NCI-H1436 treated with DMSO at 0.1 percent for 48 hours (cell line): Measurements from ENCODE around the gene RGMA.
"Not testable (repeated sequence)": the region's sequence is repeated elsewhere in the genome, so short reads cannot be mapped to it uniquely, and the experiment has no call there.

ENCODE experiments used
- DNase-seq: peaks from one replicate; lab custom pipeline; 2025; lab: John Stamatoyannopoulos, UW

The RGMA gene

GRCh38 chr15:93034512-93034911 is 54.5 kb downstream of the RGMA start:
- DNase-seq, result no peak

- no peak for DNase-seq
Measured at GRCh38 chr15:93033434-93034045, 55.5 kb downstream of the RGMA start.

- DNase-seq, result not testable (repeated sequence)
Measured at GRCh38 chr15:93032515-93033206, 56.4 kb downstream of the RGMA start.

GRCh38 chr15:93031557-93032384 is 57.2 kb downstream of the RGMA start:
- not testable (repeated sequence) for DNase-seq

GRCh38 chr15:93031103-93031464 is 57.9 kb downstream of the RGMA start:
- DNase-seq, result no peak

GRCh38 chr15:93030430-93031102 is 58.4 kb downstream of the RGMA start:
- no peak for DNase-seq

GRCh38 chr15:93029836-93030429 is 59.1 kb downstream of the RGMA start:
- DNase-seq, result no peak

GRCh38 chr15:93029214-93029835 is 59.7 kb downstream of the RGMA start:
- DNase-seq, result no peak

- no peak for DNase-seq
Measured at GRCh38 chr15:93028632-93029213, 60.3 kb downstream of the RGMA start.

GRCh38 chr15:93028111-93028631 is 60.8 kb downstream of the RGMA start:
- no peak for DNase-seq

GRCh38 chr15:93027413-93027812 is 61.6 kb downstream of the RGMA start:
- no peak for DNase-seq

GRCh38 chr15:93026380-93026817 is 62.6 kb downstream of the RGMA start:
- no peak for DNase-seq

GRCh38 chr15:93025625-93025982 is 63.4 kb downstream of the RGMA start:
- DNase-seq, result no peak

GRCh38 chr15:93024716-93025624 is 64.0 kb downstream of the RGMA start:
- no peak for DNase-seq

GRCh38 chr15:93024293-93024692 is 64.7 kb downstream of the RGMA start:
- no peak for DNase-seq

- no peak for DNase-seq
Measured at GRCh38 chr15:93020976-93021772, 67.8 kb downstream of the RGMA start.

- DNase-seq, result no peak
Measured at GRCh38 chr15:93019971-93020370, 69.0 kb downstream of the RGMA start.

- DNase-seq, result no peak
Measured at GRCh38 chr15:93019090-93019489, 69.9 kb downstream of the RGMA start.

GRCh38 chr15:93018574-93018973 is 70.4 kb downstream of the RGMA start:
- DNase-seq, result no peak
